NOMO-1 treated with DMSO at 0.1 percent for 48 hours (cell line): Measurements from ENCODE around the gene CCDC182.
A peak's percentile ranks its signal among the peaks of the same experiment; 100 is the strongest.

Experiments
- DNase-seq: peaks from one replicate; lab custom pipeline; 2025; ENCODE audit not compliant: unreplicated experiment; lab: John Stamatoyannopoulos, UW

Gene CCDC182

GRCh38 chr17:57757735-57758134 lies 12.6 kb upstream of the CCDC182 start:
- DNase-seq: no peak

DNA sequence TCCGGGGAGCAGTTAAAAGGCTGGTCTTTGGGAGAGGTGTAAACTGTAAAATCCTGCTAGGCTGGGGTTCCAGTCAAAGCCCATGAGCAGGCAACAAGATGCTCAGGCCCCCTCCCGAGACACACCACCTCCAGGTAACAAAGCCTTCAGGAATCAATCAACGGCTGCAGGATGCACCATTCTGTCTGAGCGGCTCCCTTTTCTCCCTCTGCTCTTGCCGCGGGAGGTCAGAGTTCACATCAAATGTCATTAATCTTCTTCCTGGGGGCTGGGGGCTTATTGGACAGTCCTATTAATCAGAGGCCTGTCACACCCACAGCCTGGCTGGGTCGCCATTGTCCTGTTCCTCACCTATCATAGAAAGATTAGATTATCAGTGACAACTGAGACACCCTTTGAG lies 11.9 kb upstream of the CCDC182 start:
- DNase-seq: no peak

DNA sequence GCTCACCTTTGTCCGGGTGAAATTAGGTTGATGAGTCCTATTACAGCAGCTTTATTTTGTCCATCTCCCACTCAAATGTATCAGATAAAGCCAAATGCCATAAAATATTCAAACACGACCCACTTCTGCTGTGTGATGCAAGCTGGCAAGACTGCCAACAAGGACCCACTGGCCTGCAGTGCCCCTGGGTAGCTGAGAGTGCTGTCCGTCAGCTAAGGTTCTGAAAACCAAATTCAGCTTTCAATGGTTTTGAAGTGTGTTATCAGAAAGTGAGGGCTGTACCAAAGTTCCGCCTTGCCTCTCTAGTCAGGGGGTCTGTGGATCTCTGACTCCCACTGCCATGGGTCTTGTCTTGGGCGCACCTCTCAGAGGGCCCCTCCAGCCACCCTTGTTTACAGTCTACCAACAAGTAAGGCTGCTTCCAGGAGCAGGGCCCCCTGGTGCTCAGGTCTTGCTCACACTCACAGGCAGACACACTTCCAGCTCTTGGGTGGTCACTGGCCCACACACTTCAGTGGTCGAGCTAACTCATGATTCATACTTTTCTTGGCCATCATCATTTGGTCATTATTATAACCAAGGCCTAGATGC lies 10.5 kb upstream of the CCDC182 start:
- DNase-seq: no peak

DNA sequence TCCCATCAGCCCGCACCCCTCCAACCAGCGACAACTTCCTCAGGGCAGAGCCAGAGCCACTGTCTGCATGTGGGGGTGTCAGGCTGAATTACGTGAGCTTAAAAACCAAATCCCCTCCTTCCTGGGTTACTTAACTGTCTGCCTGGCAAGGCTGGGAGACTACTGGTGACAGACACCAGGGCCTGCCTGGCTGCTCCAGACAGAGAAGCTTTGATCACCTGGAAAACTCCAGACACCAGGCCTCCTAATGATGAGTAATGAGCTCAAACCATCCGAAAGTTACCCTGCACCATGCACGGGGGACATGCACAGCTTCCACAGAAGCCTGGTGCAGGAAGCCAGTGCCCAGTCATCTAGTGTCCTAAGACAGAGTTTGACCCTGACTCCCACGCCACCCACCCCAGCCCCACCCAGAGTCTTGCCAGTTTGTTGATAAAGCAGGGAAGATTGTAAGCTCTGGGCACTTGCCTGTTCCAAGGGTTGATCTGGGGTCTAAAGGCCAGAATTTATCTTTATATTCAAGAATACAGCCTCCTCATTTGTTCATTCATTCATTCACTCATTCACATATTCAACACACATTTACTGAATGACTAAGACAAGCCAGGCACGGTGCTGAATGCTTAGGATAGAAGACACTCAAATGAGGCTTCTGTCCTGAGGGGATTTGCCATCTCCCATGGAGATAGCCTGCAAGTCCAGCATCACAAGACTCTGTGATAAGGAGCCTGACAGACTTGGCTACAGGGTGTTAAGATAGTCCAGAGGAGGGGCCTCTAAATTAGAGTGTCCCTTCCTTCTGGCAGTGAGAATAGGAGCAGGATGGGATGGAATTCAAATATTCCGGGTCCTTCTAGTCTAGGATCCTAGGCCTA lies 7.2 kb upstream of the CCDC182 start:
- DNase-seq: no peak

GRCh38 chr17:57751348-57751971 lies 6.4 kb upstream of the CCDC182 start:
- DNase-seq: peak; percentile 38

DNA sequence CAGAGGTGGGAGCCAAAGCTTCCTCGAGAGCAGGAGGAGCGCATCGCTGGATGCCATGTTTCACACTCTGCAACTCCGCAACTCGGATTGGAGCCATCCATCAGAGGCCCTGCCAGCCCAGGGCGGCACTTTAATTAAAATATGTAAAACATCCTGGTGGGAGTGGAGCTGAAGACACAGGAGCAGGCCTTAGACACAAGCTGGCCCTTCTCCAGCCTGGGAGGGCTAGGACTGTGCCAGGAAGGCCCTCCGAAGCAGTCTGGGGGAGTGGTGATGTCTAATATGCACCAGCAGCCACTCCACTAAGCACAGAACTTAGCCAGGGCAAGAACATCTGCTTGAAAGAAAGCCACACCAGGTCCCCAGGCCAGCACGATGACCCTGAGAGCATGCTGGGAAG lies 5.8 kb upstream of the CCDC182 start:
- no peak for DNase-seq

DNA sequence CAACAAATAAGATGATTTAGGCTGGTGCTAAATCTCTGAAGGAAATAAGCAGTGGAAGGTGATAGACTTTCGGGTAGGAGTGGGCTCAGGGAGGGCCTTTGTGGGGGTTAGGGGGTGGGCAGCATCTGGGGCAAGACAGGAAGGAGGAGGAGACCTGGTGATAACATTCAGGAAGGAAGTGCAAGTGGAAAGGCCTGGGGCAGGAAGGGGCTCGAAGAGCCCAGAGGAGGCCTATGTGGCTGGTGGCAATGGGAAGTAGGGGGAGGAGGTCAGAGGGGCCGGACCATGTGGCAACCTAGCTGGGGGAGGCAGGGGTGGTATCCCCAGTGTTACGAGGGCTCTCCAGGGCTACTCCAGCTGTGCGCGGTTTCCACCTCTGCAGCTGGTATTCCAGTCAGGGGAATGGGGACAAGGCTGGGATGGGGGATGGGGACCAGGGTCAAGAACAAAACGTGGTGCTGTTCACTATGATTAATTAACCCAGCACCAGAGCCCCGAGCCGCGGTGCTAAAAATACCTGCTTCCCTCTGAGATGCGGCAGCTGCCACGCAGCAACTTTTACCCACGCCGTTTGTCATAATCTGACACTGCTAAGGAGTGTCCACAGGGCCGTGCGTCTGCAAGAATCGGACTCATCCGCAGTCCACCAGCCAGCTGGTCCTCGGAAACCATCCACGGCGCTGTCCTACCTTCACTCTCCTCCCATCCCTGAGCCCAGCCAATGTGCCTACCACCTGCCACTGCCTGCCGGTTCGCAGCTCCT lies 5.2 kb upstream of the CCDC182 start:
- DNase-seq: peak; percentile 41

- DNase-seq: no peak
Measured at GRCh38 chr17:57749701-57750100, 4.6 kb upstream of the CCDC182 start.

DNA sequence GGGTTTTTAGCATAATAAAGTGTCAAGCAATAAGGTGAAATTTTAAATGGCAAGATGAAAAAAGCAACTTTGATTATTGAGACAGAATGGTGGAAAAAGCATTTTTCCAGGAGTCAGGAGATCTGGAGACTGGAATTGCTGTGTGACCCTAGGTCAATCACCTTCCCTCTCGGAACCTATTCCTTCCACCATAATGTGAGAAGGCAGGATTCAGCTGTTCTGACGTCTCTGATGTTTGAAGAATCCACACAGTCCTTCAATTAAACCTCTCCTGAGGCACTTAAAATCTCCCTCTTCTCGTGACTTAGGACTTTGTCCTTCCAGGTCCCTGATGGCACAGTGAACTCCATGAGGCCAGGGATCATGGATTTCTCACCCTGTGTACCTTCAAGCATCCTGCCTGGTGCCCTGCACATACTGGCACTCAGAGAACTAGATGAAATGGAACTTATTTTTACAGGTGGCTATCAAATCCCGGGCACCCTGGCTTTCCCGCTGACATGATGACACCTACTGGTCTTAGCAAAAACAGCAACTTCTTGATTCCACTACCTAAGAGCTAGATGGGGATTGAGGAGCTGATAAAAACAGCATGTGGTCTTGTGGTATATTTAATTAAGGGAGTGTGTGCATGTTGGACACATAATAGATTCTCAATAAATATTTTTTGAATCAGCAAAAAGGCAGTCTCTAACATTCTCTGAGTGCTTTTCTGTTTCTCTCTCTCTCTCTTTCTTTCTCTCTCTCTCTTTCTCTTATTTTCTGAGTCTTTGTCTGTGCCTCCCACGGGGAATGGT lies 2.3 kb upstream of the CCDC182 start:
- peak; percentile 47 for DNase-seq

DNA sequence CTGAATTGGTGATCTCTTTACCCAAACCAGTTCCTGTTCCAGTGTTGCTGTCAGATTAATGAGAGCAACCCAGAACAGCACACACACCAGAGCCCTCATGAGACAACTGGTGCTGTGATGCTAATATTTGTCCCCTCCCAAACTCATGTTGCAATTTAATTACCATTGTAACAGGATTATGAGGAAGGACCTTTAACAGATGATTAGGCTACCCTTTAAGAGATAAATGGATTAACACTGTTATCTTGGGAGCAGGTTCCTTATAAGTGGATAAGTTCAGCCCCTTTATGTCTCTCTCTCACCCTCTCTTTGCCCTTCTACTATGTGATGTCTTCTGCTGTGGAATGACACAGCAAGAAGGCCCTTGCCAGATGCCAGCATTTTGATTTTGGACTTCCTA lies 1.1 kb upstream of the CCDC182 start:
- DNase-seq: no peak

GRCh38 chr17:57744195-57745170 lies 616 bp downstream of the CCDC182 start:
- DNase-seq: peak; percentile 80

DNA sequence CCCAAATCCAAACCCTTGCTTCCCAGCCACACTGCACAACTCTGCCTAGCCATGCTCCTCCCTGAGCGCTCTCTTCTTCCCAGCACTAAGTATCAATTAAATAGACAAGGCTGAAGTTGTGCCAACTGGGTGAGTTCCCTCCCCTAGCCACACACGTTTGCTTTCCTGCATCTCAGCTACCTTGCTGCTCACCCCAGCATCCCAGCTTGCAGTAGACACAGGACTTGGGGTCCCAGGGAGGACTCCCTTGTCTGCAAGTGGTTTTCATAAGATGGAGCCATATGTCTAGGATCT lies 4.9 kb downstream of the CCDC182 start:
- DNase-seq: no peak

DNA sequence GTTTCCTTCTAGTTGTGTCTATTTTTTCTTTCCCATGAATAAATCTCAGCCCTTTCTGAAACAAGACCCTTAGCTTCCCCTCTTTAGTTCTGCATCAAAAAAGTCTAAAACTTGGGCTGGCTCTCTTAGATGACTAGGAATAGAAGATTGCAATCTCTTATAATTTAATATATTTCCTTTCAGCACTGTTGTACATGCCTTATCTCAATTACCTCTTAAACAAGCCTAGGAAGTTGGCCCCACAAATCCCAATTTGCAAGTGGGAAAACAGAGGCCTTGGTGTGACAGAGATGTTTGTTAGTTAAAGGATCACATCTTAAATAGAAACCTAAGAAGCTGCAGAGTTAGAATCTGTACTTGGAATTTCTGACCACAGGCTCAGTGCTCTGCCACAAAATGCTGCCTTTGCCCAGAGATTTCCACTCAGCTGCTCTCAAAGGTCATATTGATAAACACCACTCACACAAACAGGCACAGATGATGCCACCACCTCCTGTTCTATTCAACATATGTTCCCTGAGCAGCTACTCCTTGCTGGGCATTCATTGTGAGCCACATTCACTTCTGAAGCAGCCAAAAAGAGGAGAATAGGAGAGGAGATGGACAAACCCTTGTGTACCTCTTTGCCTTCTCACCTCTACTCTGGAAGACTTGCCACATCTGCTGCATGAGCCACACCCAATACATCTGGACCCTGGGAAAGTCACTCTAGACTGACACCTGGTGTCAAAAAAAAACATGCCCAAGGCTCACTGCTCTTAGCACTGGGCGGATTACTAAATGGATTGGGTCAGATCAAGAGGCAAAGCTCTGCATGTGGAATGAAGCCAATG lies 5.5 kb downstream of the CCDC182 start:
- peak; percentile 18 for DNase-seq

DNA sequence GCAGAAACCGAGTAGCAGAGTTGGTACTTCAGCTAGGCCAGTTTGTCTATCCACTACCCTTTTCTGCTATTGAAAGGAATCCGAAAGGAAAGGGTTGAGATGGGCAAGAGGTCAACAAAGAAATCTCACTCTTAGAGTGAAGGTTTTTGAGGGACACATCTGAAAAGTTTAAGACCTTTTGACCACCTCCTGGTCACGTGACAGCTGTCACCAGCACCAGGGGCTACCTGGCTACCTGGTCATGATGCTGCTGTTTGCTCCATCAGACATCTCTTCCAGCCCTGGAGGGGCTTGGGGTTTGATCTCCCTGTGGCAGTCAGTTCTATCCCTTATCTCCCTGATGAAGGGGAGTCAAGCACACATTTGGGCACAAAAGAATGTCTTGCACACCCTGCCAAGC lies 7.6 kb downstream of the CCDC182 start:
- DNase-seq: no peak

DNA sequence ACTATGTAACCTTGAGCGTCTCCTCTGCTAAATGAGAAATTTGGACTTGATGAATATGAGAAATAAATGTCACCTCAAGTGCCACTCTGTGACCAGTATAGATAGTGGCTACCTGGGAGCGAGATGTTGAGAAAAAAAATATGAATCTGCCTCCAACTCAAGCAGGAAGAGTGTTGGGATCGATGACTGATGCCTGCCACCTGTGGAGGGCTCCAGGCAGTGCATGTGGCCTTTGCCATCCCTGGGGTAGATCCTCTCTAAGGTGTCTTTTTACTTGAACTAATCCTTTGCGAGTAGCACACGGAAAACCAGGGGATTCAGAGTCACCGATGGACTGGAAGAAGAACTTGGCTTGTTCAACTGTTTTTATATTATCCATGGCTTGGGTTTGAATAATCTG lies 9.4 kb downstream of the CCDC182 start:
- no peak for DNase-seq

GRCh38 chr17:57735230-57735629 lies 9.9 kb downstream of the CCDC182 start:
- no peak for DNase-seq

DNA sequence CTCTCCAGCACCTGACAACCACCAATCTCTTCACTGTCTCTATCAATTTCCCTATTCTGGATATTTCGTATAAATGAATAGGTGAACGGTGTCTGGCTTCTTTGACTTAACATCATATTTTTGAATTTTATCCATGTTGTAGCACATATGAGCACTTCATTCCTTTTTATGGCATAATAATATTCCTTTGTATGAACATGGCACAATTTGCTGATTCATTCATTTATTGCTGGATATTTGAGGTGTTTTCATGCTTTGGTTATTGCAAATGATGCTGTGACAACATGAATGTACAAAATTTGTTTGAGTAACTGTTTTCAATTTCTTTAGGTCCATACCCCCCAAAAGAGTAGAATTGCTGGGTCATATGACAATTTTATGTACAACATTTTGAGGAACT lies 12.0 kb downstream of the CCDC182 start:
- DNase-seq: no peak

GRCh38 chr17:57732062-57732461 lies 13.0 kb downstream of the CCDC182 start:
- DNase-seq: no peak
